SKM-1 treated with dmso at 0.1 percent for 144 hours (cell line): ENCODE results near the gene RGPD3.
"Not testable (repeated sequence)": the region's sequence is repeated elsewhere in the genome, so short reads cannot be mapped to it uniquely, and the experiment has no call there.

Source experiments
- DNase-seq: peaks from one replicate; lab custom pipeline; 2025; ENCODE audit not compliant: unreplicated experiment; lab: John Stamatoyannopoulos, UW

Gene RGPD3

GRCh38 chr2:106486551-106487385, 18.6 kb upstream of the RGPD3 start, which contains the start of gene CD8B2:
TSS of gene CD8B2 (plus strand) at chr2:106487364. CDS start at chr2:106487427, 63 bp downstream.
- DNase-seq, result not testable (repeated sequence)

GRCh38 chr2:106479563-106479962, 11.3 kb upstream of the RGPD3 start:
- not testable (repeated sequence) for DNase-seq

GRCh38 chr2:106477647-106478046, 9.4 kb upstream of the RGPD3 start:
- not testable (repeated sequence) for DNase-seq

GRCh38 chr2:106470658-106471057, 2.4 kb upstream of the RGPD3 start:
- not testable (repeated sequence) for DNase-seq

- not testable (repeated sequence) for DNase-seq
Observed at GRCh38 chr2:106467516-106467915, 697 bp downstream of the RGPD3 start.

GRCh38 chr2:106461882-106462281, 6.3 kb downstream of the RGPD3 start:
- DNase-seq, result peak; percentile 21

- not testable (repeated sequence) for DNase-seq
Observed at GRCh38 chr2:106390680-106391079, 77.5 kb downstream of the RGPD3 start.

GRCh38 chr2:106388814-106389410, 79.3 kb downstream of the RGPD3 start:
- DNase-seq, result not testable (repeated sequence)

GRCh38 chr2:106384548-106384947, 83.7 kb downstream of the RGPD3 start:
- DNase-seq, result not testable (repeated sequence)

- DNase-seq, result not testable (repeated sequence)
Observed at GRCh38 chr2:106381867-106382266, 86.3 kb downstream of the RGPD3 start.

- DNase-seq, result not testable (repeated sequence)
Observed at GRCh38 chr2:106379567-106379966, 88.6 kb downstream of the RGPD3 start.

GRCh38 chr2:106369182-106369581, 99.0 kb downstream of the RGPD3 start:
- not testable (repeated sequence) for DNase-seq

GRCh38 chr2:106366204-106366885, 101.9 kb downstream of the RGPD3 start:
- no peak for DNase-seq

GRCh38 chr2:106363791-106364190, 104.4 kb downstream of the RGPD3 start:
- no peak for DNase-seq

- no peak for DNase-seq
Observed at GRCh38 chr2:106362789-106363188, 105.4 kb downstream of the RGPD3 start.

GRCh38 chr2:106359512-106359911, 108.7 kb downstream of the RGPD3 start:
- DNase-seq, result no peak

GRCh38 chr2:106358521-106358920, 109.7 kb downstream of the RGPD3 start:
- DNase-seq, result no peak

- no peak for DNase-seq
Observed at GRCh38 chr2:106358081-106358480, 110.1 kb downstream of the RGPD3 start.

- DNase-seq, result no peak
Observed at GRCh38 chr2:106356291-106356690, 111.9 kb downstream of the RGPD3 start.

GRCh38 chr2:106353676-106354075, 114.5 kb downstream of the RGPD3 start:
- DNase-seq, result no peak

GRCh38 chr2:106350980-106351379, 117.2 kb downstream of the RGPD3 start:
- DNase-seq, result no peak

GRCh38 chr2:106344302-106344701, 123.9 kb downstream of the RGPD3 start:
- no peak for DNase-seq
